Measurements from ENCODE around the gene HMGN4.

- TF ChIP-seq EZH2 (optimal IDR thresholded peaks at IDR 0.05; ENCODE audit: low read depth, low read length) (no peak), EZH2phosphoT487 (IDR thresholded peaks at IDR 0.05; ENCODE audit: low read length) (no peak)
- TF ChIP-seq, protein P1, sequence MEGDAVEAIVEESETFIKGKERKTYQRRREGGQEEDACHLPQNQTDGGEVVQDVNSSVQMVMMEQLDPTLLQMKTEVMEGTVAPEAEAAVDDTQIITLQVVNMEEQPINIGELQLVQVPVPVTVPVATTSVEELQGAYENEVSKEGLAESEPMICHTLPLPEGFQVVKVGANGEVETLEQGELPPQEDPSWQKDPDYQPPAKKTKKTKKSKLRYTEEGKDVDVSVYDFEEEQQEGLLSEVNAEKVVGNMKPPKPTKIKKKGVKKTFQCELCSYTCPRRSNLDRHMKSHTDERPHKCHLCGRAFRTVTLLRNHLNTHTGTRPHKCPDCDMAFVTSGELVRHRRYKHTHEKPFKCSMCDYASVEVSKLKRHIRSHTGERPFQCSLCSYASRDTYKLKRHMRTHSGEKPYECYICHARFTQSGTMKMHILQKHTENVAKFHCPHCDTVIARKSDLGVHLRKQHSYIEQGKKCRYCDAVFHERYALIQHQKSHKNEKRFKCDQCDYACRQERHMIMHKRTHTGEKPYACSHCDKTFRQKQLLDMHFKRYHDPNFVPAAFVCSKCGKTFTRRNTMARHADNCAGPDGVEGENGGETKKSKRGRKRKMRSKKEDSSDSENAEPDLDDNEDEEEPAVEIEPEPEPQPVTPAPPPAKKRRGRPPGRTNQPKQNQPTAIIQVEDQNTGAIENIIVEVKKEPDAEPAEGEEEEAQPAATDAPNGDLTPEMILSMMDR (IDR thresholded peaks at IDR 0.05; ENCODE audit: low read length) = peak; percentile 8; the same call in 1 of the 2 replicates
Measured at GRCh38 chr6:26537846-26538571, at the start of gene HMGN4.
